Muscle layer of duodenum (tissue), 2 donors: ENCODE measurements around the gene SHISA7.
"Not testable (repeated sequence)": the region's sequence is repeated elsewhere in the genome, so short reads cannot be mapped to it uniquely, and the experiment has no call there.

Experiments used
- H3K27ac ChIP-seq: one replicate; pipeline ENCODE4 v1.7.0; 2013; ENCODE audit warnings: mild to moderate bottlenecking, low read length
- H3K27me3 ChIP-seq: one replicate; pipeline ENCODE4 v1.7.0; 2013; ENCODE audit warnings: low read depth, mild to moderate bottlenecking, control low read depth, low read length
- H3K36me3 ChIP-seq, 2 donors: one replicate each; pipeline ENCODE4 v1.7.0; 2013; ENCODE audit warnings: low read length in 2 of 2, control low read depth in 1 of 2, mild to moderate bottlenecking in 1 of 2; ENCODE audit not compliant: insufficient read depth in 2 of 2, control insufficient read depth in 1 of 2
- H3K4me1 ChIP-seq, 2 donors: one replicate each; pipeline ENCODE4 v1.7.0; 2013; ENCODE audit warnings: low read length in 2 of 2, mild to moderate bottlenecking in 2 of 2, control low read depth in 1 of 2, moderate library complexity in 1 of 2; ENCODE audit not compliant: insufficient read depth in 2 of 2, control insufficient read depth in 1 of 2
- H3K4me3 ChIP-seq, 2 donors: one replicate each; pipeline ENCODE4 v1.7.0; 2013; ENCODE audit warnings: low read length in 2 of 2, low read depth in 1 of 2, mild to moderate bottlenecking in 1 of 2
- H3K9me3 ChIP-seq, 2 donors: one replicate each; pipeline ENCODE4 v1.7.0; 2013; ENCODE audit warnings: low read length in 2 of 2, control low read depth in 1 of 2, mild to moderate bottlenecking in 1 of 2; ENCODE audit not compliant: control insufficient read depth in 1 of 2
- donor health status: healthy.

Gene SHISA7

DNA sequence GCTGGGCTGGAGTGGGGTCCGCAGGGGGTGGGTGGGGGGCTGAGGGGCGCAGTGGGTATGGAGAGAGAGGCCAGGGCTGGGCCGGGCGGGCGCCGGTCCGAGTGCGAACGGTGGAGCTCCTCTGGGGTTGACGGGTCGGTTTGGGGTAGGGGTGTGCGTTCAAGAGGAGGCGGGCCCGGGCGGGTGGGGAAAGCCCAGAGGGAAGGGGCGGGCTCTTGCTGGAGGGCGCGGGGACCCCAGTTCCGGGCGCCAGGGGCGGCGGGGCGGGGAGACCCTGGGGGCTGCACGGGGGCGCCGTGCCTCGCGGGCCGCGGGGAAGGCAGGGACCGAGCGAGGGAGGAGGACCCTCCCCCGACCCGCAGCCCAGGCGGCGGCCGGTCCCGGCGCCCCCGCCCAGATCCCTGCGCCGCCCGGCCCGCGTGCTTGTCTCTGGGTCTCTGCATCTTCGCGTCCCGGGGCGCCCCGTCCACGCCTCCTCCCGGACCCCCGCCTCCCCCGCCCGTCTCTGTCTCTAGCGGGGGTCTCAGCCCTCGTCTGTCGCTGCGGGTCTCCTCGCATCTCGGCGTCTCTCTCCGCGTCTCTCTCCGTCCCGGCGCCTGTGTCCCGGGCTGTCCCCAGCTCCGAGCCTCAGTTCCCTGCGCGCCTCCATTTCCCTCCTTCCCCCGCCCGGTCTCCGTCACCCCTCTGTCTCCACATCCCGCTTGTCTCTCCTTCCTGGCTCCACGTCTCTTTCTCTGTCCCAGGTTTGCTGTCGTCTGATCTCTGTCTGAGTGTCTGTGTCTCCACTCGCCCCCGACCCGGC is 8.3 kb upstream of the SHISA7 start:
- no peak overlapping the region for H3K27ac ChIP-seq
- no peaks in the 10 kb centered on the region for H3K9me3 ChIP-seq
- peak overlapping the region in 1 of 2 donors; percentile 35 for H3K4me3 ChIP-seq
- H3K4me1 ChIP-seq = peaks cover 0 to 13% of the 10 kb centered on the region in 2 donors
- peaks cover 27% of the 10 kb centered on the region for H3K27me3 ChIP-seq
- peaks cover 0 to 20% of the 10 kb centered on the region in 2 donors for H3K36me3 ChIP-seq

DNA sequence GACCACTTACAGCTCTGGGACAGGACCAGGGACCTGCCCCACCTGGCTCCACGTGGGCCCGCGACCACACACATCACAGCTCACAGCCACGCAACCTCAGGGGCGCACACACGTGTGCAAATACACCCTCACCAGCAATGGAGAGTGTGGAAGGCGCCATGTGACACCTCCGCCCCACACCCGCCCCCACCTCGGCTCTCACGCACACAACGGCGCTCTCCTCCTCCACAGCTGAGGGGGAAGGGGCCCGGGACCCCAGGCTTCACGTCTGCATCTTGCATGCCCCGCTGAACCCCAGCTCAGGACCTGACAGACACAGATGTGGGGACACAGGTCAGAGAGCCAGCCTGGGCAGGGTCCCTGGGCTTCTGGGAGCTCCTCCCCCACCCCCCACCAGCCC is 6.4 kb upstream of the SHISA7 start:
- H3K4me3 ChIP-seq = no peak overlapping the region
- peaks cover 0 to 13% of the 10 kb centered on the region in 2 donors for H3K4me1 ChIP-seq
- no peaks in the 10 kb centered on the region for H3K9me3 ChIP-seq
- H3K27me3 ChIP-seq = peaks cover 36% of the 10 kb centered on the region
- H3K36me3 ChIP-seq = peaks cover 0 to 7% of the 10 kb centered on the region in 2 donors
- no peak overlapping the region for H3K27ac ChIP-seq

DNA sequence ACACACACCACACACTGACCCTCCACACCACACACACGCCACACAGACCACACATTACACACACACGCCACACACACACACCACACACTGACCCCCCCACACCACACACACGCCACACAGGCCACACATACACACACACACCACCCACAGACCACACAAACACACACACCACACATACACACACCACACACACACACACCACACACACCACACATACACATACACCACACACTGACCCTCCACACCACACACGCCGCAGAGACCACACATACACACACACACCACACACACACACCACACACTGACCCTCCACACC is 5.0 kb upstream of the SHISA7 start:
- H3K27ac ChIP-seq, H3K36me3 ChIP-seq, H3K4me3 ChIP-seq, H3K9me3 ChIP-seq: not testable (repeated sequence)
- Histone ChIP-seq H3K27me3 (peaks cover 47% of the 10 kb centered on the region), H3K4me1 (peaks cover 0 to 13% of the 10 kb centered on the region in 2 donors)

DNA sequence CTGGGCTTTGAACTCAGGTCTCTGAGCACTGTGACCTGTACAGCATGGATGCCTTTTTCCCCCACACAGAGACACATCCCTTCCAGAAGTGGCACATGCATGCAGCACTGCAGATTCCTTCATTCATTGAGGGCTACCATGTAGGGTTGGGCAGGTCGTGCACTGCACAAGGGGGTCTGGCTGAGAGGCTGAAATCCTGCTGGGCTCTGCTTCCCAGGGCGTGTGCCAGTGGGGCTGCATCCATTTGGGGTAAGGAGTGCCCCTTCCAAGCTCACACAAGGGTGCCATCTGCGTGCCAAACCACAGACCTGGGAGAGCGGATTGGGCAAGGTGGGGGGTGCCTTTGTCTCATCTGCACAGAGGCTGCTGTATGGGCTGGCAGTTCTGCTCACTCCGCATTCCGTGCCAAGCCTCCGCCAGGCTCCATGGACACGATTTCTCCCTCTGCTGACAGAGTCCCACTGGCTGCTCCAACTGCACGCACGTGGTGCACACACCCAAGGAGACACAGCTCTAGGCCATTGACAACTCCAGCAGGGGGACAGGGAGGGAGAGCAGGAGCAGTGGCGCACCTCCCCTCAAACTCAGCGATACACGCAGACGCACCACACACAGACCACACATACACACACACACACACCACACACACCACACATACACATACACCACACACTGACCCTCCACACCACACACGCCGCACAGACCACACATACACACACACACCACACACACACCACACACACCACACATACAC is 4.5 kb upstream of the SHISA7 start:
- Histone ChIP-seq H3K4me1 (peaks cover 0 to 13% of the 10 kb centered on the region in 2 donors), H3K27me3 (peaks cover 47% of the 10 kb centered on the region), H3K36me3 (no peaks in the 10 kb centered on the region), H3K27ac (no peak overlapping the region), H3K9me3 (no peaks in the 10 kb centered on the region), H3K4me3 (no peak overlapping the region)

DNA sequence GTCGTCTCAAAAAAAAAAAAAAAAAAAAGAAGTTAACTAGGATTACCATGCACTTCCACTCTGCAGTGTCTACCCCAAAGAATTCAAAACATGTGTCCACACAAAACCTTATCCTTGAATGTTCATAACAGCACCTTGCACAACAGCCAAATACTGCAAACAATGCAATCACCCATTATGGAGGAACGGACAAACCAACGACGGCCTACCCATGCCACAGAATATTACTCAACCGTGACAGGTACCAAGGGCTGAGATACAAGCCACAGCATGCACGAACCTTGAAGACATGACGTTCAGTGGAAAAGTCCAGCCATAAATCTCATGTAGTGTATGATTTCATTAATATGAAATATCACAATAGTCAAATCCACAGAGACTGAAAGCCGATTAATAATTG is 3.0 kb upstream of the SHISA7 start:
- Histone ChIP-seq H3K27me3 (peaks cover 51% of the 10 kb centered on the region), H3K27ac (no peak overlapping the region), H3K36me3 (no peaks in the 10 kb centered on the region), H3K4me1 (peaks cover 0 to 10% of the 10 kb centered on the region in 2 donors), H3K4me3 (no peak overlapping the region), H3K9me3 (no peaks in the 10 kb centered on the region)

DNA sequence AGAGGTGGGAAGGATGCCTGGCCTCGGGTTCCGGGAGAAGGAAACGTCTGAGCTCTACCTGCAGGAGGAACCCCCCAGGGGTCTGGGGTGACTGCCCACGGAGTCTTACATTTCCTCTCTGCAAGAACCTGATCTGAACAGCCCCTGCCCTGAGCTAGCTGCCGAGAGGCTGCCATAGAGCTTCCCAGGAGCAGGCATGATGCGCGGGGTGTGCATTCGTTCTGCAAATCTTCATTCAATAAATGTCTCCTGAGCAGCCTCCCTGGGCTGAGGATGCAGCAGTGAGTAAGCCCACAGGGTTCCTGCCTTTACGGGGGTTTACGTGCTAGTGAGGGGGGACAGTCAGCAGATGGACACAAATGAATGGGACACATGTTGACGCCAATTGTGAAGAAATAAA is 1.5 kb upstream of the SHISA7 start:
- Histone ChIP-seq H3K4me3 (no peak overlapping the region), H3K36me3 (no peaks in the 10 kb centered on the region), H3K4me1 (peaks cover 0 to 12% of the 10 kb centered on the region in 2 donors), H3K27me3 (peaks cover 53% of the 10 kb centered on the region), H3K27ac (no peak overlapping the region), H3K9me3 (no peaks in the 10 kb centered on the region)

DNA sequence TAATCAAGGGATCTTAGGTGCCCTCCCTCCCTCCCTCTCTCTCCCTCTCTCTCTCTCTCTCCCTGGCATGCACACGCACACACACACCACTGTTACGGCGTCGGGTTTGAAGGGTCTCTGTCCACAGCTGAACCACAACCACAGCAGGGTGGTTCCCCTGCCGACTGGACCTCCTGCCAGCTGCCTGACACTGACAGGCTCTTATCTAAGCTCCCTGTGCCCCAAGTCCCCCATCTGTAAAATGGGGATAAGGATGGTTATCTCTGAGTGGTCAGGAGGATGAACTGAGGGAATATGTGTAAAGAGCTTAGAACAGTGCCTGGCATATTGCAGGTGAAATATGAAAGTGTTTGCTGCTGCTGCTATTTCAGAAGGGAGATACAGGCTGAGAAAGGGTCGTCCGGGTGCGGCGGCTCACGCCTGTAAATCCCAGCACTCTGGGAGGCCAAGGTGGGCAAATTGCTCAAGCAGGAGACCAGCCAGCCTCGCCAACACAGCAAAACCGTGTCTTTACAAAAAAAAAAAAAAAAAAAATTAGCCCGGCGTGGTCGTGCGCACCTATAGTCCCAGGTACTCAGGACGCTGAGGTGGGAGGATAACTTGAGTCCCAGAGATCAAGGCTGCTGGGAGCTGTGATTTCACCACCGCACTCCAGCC is 852 bp upstream of the SHISA7 start:
- no peaks in the 10 kb centered on the region for H3K9me3 ChIP-seq
- no peak overlapping the region for H3K27ac ChIP-seq
- no peaks in the 10 kb centered on the region for H3K36me3 ChIP-seq
- H3K27me3 ChIP-seq = peaks cover 49% of the 10 kb centered on the region
- H3K4me1 ChIP-seq = peaks cover 0 to 12% of the 10 kb centered on the region in 2 donors
- H3K4me3 ChIP-seq = no peak overlapping the region

DNA sequence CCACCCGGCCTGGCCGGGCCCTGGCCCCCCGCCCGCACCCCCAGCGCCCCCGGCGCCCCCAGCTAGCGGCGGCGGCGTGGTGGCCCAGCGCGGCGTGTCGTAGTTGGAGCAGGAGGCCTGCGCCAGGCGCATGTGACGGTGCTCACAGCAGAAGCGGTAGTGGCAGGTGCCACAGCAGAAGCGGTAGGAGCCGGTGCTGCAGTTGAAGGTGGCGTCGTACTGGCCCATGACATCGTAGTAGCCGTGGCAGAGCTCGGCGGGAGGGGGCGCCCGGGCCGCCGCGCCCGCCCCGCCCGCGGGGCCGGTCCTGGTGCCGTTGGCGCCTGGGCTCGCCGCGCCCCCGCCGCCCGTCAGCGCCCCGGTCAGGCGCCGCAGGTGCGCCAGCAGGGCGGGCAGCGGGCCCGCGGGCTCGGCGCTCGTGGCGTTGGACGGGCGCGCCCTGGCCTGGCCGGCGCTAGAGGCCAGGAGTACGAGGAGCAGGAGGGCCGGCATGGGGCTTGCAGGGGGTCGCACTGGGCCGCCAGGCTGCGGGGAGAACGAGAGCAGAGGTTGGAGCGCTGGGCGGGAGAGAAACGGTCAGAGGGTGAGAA is 633 bp downstream of the SHISA7 start:
- no peaks in the 10 kb centered on the region for H3K36me3 ChIP-seq
- H3K9me3 ChIP-seq = no peaks in the 10 kb centered on the region
- peaks cover 52% of the 10 kb centered on the region for H3K27me3 ChIP-seq
- H3K27ac ChIP-seq = no peak overlapping the region
- peaks cover 0 to 12% of the 10 kb centered on the region in 2 donors for H3K4me1 ChIP-seq
- H3K4me3 ChIP-seq = no peak overlapping the region

DNA sequence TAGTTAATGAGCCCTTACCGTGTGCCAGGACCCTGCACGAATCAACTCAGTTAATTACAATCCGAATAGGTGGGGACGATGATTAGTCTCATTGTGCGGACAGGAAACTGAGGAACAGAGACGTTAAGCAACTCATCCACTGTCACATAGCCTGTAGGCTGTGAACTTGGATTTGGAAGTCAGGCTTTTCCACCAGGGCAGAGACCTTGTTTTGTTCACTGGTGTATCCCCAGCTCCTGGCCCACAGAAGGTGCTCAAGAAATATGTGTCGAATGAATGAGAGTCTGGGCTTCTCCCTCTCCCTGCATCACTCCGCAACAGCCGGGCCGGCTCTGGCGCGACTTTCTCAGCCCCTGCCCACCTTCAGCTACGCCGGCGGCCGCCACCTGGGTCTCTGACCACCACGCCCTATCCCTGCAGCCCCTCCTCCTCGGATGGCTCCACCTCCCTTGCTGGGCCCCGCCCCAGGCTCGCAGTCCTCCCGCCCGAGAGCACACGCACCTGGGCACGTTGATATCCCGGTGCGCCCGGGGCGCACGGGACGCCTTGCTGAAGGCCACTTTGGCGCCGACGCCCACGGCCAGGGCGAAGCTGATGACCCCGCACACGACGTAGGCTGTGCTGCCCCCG is 1.3 kb downstream of the SHISA7 start:
- Histone ChIP-seq H3K27ac (no peak overlapping the region), H3K27me3 (peaks cover 50% of the 10 kb centered on the region), H3K9me3 (no peaks in the 10 kb centered on the region), H3K4me1 (peaks cover 0 to 12% of the 10 kb centered on the region in 2 donors), H3K4me3 (no peak overlapping the region), H3K36me3 (no peaks in the 10 kb centered on the region)

DNA sequence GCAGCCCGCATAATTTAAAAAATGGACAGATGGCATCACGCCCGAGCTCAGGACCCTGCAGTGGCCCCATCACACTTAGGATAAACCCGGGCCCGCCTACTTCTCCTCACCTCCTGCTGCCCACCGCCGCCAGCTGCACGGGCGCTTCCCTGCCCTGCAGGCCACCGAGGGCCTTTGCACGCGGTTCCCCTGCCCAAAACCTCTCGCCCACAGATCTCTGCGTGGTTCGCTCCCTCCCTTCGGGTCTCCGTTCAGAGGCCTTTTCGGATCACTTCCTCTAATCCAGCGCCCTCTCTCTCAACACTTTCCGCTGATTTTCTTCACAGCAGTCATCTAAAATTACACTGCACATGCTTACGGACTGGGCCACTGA is 1.8 kb downstream of the SHISA7 start:
- Histone ChIP-seq H3K9me3 (no peaks in the 10 kb centered on the region), H3K4me1 (peaks cover 0 to 12% of the 10 kb centered on the region in 2 donors), H3K27ac (no peak overlapping the region), H3K36me3 (no peaks in the 10 kb centered on the region), H3K4me3 (no peak overlapping the region), H3K27me3 (peaks cover 50% of the 10 kb centered on the region)
